Dedifferentiated amniotic fluid mesenchymal stem cell (primary cell): ENCODE measurements around the gene TMEM250.

Experiments
- DNase-seq: peaks from one replicate; pipeline ENCODE4 v3.0.0-alpha.2; 2016; ENCODE audit errors: extremely low spot score

Gene TMEM250

GRCh38 chr9:136082496-136083361 is 35.9 kb downstream of the TMEM250 start:
- DNase-seq: no peak

GRCh38 chr9:136081826-136082495 is 36.7 kb downstream of the TMEM250 start:
- DNase-seq: no peak

GRCh38 chr9:136081113-136081825 is 37.4 kb downstream of the TMEM250 start:
- DNase-seq: no peak

GRCh38 chr9:136080716-136081112 is 38.0 kb downstream of the TMEM250 start:
- no peak for DNase-seq

GRCh38 chr9:136079916-136080246 is 38.8 kb downstream of the TMEM250 start:
- no peak for DNase-seq

GRCh38 chr9:136079211-136079915 is 39.3 kb downstream of the TMEM250 start:
- no peak for DNase-seq

DNA sequence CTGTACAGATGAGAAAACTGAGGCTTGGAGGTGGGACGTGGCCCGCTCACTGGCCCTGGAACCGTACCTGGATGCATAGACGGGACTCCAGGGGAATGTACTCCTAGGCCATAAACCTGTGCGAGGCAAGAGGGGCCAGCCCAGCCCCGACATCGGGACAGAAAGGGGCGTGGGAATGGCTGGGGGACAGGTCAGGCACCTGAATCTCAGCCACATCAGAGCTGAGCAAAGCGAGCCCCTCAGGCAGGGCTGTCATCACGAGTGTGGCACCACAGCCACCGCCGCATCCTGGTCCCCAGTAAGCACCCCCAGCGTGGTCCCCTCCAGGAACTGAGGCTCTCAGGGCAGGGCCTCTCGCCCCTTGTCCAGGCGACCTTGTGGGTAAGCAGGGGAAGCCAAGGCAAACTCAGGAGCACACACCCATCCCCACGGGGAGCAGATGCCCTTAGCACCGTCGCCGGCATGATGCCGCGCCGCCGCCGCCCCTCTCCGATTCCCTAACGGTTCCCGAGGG is 40.1 kb downstream of the TMEM250 start:
- DNase-seq: no peak

- DNase-seq: no peak
These were observed 40.7 kb downstream of the TMEM250 start for GRCh38 chr9:136078024-136078423.

DNA sequence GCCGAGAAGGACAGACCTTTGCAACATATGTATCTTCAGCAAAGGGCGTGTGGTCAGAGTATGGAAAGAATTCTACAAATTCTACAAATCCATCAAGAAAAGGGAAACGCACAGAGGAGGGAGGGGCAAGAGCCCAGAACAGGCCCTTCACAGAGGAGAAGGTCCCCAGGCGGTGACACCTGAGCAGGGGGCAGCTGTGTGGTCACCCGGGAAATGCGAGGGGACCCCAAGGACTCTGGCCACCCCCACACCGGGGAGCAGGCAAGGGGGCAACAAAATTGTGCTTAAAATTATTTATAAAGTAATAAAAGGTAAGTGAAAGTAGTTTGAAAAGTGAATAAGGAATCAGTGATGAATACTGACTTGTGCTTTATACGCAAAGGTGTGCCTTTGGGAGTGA is 41.2 kb downstream of the TMEM250 start:
- DNase-seq: no peak

- DNase-seq: no peak
These were observed 42.6 kb downstream of the TMEM250 start for GRCh38 chr9:136075881-136076678.

- no peak for DNase-seq
These were observed 43.4 kb downstream of the TMEM250 start for GRCh38 chr9:136075134-136075841.

DNA sequence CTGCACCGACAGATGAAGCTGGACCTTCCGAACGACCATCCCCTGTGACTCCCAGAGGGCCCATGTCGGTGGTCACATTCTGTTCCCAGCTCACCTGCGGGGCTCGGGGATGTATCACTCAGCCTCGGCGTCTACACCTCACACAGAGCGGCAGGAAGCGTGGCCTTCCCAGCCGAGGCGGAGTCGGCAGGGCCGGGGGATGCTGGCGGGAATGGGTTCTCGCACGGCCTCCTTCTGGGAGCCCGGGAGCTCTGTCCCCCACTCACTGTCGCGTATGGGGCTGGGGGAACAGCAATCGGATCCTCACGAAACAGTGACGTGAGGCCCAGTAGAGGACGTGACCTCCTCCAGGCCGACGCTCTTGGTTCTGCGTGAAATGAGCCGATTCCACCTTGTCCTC is 44.0 kb downstream of the TMEM250 start:
- no peak for DNase-seq
